Activated T-cell treated with anti-CD3 and anti-CD28 coated beads for 1 hour (primary cell): ENCODE measurements around the gene PPHLN1.
A peak's percentile ranks its signal among the peaks of the same experiment; 100 is the strongest.

ENCODE experiments used
- DNase-seq: peaks from one replicate; pipeline ENCODE4 v3.0.0-alpha.2; 2020; ENCODE audit warnings: low read depth

The PPHLN1 gene

DNA sequence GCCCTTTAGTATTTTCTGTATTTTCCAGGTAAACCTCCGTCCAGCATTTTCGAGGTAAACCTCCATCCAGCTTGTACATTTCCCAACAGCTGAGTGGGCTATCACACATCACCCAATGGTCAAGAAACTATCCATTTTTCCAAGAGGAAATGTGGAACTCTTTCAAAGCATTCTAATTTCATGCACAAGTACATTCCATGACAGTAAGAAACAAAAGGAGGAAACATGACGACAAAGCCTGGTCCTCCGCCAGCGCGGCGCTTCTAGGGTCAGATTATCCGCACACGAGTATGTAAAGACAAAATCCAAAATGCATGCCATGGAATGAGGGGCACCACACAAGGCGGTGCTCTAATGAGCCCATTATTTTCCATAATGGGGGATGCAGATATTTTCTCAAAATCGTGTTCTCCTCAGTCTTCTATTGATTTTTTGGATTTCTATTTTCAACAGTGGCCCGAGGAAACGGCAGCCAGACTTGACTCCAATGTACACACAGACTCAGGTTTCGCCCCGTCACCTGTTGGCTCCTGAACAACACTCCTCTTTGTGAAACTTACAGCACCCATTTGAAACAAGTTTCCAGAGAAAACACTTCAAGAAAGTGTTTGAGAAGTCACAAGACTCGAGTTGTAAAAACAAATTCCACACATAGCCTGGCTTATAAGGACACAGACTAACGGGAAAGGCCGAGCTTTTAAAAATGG, 156.2 kb downstream of the PPHLN1 start:
- DNase-seq: no peak

DNA sequence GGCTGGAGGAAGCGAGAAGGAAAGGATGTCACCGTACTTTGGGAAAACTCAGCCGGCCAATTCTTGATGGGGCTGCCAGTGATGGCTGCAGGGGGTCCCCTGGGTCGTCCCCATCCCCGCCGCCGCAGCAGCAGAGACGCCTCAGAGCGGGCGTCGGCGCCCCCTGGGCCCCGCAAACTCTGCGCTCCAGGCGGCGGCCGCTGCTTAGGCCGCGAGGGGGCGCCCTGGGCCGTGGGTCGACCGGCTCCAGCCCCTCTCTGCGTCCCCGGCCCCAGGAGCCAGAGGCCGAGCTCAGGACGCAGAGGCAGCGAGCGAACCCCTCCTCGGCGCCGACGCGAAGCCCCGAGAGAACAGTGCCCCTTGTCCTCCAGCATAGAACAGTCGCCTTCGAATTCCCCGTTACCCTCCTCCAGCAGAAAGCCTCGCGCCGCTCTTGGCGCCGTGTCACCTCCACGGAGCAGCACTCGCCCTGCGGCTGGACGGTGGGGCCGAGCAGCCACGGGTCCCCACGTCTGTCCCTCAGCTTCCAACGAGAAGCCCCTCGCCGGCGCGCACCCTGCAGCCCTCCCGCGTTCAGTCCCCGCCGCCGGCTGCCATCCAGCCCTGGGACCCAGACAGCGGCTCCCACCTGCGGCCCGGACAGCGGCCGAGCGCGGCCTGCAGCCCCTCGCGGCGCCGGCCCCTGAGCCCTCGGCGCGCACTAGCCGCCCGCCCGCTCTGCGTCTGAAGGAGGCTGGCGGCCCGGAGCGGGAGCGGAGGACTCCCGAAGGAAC, 157.0 kb downstream of the PPHLN1 start:
- DNase-seq: peak; percentile 23

DNA sequence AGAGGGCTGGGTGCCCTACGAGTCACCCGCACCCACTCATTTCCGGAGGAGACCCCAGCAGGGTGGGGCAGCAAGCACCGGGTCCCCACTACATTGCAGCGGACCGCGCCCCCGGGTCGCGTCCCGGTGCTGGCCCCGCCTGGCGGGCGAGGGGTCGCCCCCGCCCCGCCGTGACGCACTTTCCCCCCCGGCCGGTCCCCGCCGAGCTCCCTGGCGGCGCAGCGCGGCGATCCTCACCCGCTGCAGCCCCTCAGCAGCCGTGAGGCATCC, 157.5 kb downstream of the PPHLN1 start:
- DNase-seq: no peak

DNA sequence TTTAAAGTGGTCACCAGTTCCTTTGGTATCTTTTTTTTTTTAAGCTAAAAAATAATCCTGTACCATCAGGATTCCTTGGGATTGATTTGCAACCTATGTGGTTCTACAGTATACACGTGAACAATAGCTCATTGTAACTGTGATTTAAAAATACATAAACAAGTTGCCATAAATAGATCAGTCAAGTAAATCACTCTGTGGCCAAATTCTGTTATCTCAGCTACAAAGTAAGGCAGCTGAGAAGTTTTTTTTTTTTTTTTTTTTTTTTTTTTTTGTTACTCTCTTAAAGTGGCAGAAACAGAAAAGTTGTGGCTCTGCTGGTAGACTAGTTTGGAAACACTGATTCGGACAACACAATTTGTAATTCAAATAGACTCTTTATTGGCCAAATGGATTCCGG, 159.0 kb downstream of the PPHLN1 start:
- no peak for DNase-seq

DNA sequence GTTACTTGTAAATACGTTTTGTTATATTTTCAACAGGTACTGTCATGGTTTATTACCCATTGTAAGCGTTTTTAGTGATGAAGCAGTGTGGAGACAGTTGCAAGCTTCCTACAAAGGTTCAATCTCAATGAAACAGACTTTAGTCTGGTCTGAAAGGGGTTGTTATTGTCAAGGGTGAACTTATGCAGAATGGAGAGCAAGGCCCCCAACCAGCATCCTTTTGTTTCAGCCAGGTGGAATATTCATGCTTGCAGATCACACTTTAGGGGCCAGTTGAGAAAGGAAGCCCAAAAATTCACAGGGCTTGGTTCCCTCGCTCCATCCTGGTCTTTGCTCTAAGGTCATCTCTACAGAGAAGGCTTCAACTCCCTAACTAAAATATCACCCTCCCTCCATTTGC, 159.9 kb downstream of the PPHLN1 start:
- DNase-seq: no peak

DNA sequence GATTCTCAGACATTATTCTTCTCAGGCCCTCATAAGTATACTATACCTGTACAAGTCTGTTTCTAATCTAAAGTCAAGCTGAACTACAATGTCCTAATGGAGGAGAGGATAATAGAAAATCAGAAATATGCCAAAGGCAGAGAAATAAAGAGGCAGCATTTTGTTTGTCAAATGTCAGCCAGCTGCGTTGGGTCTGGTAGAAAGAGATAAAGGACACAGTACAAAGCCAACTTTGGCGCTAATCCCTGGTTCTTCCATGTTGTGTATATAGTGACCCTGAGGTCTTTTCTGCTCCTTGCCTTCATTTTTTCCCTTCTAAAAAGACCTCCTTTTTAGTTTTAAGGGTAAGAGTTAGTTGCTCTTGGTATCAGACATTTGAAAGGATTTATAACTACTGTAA, 160.4 kb downstream of the PPHLN1 start:
- DNase-seq: no peak

DNA sequence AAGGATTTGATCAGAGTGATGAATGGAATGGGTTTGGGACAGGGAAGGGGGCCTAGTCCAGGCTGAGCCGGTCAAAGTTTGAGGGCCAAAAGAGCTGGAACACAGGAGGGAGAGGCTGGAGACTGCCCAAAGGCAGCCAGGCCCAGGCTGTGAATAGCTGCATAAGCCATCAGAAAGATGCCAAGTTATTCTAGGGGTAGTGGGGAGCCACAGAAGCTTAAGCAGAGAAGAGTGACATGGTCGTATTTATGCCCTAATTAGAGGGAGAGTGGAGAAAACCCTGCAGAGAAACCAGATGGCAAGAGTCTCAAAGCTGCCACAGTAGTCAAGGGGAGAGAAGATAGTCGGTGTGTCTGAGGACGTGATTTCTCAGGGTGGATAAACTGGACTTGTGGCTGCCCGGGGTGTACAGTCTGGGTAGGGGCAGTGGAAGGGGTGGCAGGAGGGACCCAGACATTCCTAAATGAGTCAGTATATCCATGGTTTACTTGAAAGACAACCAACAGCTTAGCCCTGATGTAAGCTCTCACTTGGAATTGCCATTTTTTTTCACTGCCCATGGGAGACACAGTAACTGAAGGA, 164.4 kb downstream of the PPHLN1 start:
- DNase-seq: no peak
